GM19238 (cell line): ENCODE measurements around the gene ADAMTSL5.
A peak's percentile ranks its signal among the peaks of the same experiment; 100 is the strongest.
"Not testable (repeated sequence)": the region's sequence is repeated elsewhere in the genome, so short reads cannot be mapped to it uniquely, and the experiment has no call there.

Experiments used
- DNase-seq: peaks from one replicate; pipeline ENCODE4 v3.0.0; 2011; ENCODE audit warnings: low spot score; ENCODE audit not compliant: insufficient read length

ADAMTSL5 gene

DNA sequence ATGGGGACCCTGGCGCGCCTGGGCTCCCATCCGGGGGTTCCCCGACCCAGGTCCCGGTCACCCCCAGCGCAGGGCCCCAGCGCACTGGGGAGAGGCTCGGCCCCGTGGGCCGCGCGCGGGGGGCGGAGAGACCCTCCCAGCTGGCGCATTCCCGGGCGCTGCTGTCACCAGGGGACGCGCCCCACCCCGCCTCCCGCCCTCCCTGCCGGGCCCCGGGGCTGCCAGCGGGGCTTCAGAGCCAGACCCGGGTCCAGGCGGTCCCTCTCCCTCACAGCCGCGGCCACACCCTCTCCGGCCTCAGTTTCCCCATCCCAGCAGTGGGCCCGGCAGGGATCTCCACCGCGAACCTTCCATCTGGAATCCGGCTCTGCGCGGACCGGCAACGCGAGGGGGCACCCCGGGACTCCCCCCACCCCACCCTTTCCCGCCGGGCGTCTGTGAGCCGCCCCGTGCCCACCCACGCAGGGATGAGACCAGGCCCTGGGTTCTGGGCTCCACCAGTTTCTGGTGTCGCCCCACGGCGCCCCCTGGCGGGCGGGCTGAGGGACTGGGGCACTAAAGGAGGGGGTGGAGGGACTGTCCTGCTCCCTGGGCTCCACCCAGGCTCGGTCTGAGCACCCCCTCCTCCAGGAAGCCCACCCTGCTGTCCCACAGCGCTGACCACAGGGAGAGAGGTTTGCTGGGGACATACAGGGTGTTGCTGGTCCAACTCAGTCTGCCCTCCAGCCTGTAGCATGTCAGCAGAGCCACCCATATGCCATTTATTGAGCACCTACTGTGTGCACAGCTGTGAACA is 878 bp upstream of the ADAMTSL5 start:
- no peak for DNase-seq

GRCh38 chr19:1511318-1512317 is 1.2 kb downstream of the ADAMTSL5 start:
- DNase-seq: no peak

DNA sequence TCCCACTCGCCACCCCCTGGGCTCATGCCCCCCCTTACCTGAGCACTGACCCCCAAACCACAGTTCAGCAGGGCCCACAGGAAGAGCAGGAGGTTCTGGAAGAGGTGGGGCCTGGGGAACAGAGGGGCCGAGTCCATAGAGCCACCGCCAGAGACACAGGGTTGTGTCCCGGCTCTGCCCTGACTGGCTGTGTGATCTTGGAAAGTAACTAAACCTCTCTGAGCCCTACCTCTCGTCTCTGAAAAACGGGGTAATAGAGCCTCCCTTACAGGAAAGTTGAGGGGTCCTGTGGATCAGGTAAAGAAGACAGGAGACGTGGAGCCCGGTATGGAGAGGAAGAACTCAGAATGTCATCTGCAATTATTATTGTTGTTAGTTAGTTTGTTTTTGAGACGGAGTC is 2.0 kb downstream of the ADAMTSL5 start:
- no peak for DNase-seq

- no peak for DNase-seq
These were observed 2.4 kb downstream of the ADAMTSL5 start for GRCh38 chr19:1510442-1510806.

DNA sequence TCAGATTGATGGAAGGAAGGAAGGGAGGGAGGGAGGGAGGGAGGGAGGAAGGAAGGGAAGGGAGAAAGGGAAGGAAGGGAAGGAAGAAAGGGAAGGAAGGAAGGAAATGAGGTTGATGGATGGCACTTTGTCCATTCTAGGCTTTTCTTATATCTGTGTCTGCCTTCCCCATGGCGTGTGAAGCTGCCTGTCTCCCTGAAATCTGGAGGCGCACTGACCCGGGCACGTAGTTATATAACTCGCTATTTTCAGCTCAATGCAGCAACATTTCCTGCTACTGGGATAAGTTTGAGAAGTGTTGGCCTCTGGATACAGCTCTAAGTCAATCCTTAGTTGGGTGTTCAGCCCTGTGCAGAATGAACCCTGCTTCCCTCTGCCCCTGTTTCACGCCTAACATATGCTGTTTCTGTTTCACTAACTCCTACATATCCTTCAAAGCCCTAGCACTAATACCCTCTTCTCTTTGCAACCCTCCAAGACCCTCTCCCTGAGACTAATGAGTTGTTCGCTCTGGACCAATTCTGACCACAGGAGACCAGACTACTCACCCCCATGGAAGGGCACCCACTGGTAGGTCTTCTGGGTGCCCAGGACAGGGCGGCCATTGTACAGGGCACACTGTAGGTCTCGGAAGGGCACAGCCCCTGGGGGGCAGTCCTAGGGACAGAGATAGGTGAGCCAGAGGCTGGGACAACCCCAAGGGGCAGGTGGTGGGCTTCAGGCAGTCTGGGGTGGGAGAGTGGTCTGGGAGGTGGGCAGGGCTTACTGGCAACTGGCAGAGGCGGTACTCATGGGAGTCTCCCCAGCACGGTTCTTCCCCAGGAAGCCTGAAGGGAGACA is 3.0 kb downstream of the ADAMTSL5 start:
- DNase-seq: no peak

DNA sequence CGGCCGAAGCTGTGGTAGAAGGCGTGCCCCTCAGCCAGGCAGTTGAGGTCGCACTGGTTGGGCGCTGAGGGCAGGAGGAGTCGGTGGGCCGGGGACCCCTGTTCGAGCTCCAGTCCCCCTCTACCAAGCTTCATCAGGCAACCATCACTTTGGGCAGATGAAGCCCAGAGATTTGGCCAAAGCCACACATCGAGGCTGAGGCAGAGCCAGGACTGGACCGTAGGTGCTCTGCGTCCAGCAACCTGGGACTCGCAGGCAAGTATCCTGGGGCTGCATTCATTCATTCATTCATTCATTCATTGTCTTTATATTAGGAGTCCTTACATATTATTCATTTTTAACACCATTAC is 4.3 kb downstream of the ADAMTSL5 start:
- no peak for DNase-seq

GRCh38 chr19:1507763-1508506 is 4.9 kb downstream of the ADAMTSL5 start:
- DNase-seq: peak; percentile 97

- DNase-seq: no peak
These were observed 5.6 kb downstream of the ADAMTSL5 start for GRCh38 chr19:1507192-1507660.

- no peak for DNase-seq
These were observed 6.6 kb downstream of the ADAMTSL5 start for GRCh38 chr19:1505991-1506881.

GRCh38 chr19:1505012-1505411 is 7.8 kb downstream of the ADAMTSL5 start:
- DNase-seq: no peak

DNA sequence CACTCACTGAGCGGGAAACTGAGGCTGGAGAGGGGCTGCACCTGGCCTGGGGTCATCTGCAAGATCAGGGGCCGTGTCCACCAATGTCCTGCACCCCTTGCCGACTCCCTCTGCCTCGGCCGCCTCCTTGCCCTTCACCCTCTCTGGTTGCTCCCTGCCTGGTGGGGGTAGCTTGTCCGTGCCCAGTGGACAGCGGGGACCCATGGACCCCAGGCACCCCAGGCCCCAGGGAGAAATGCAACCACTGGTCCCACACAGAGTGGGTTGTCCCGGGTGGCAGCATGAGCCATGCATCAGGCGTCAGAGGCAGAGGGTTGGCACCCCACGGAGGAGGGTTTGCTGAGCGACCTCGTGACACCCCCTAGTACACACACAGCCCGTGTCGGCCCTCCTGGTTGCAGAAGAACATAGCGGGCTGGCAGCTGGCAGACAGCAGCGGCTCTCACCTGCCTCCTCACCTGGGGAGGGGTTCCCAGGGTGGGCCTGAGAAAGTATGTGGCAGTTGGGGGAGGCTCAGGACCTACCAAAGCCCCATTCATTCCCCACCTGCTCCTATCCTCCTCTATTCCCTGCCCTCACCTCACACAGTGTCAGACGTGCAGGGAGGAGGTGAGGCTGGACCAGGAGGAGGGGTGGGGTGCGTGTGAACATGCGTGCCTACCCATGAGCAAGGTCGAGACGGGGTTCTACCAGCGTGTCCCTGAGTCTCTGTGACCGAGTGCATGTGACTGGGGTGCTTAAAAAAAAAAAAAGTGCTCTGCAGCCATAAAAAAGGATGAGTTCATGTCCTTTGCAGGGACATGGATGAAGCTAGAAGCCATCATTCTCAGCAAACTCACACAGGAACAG is 8.7 kb downstream of the ADAMTSL5 start:
- no peak for DNase-seq

DNA sequence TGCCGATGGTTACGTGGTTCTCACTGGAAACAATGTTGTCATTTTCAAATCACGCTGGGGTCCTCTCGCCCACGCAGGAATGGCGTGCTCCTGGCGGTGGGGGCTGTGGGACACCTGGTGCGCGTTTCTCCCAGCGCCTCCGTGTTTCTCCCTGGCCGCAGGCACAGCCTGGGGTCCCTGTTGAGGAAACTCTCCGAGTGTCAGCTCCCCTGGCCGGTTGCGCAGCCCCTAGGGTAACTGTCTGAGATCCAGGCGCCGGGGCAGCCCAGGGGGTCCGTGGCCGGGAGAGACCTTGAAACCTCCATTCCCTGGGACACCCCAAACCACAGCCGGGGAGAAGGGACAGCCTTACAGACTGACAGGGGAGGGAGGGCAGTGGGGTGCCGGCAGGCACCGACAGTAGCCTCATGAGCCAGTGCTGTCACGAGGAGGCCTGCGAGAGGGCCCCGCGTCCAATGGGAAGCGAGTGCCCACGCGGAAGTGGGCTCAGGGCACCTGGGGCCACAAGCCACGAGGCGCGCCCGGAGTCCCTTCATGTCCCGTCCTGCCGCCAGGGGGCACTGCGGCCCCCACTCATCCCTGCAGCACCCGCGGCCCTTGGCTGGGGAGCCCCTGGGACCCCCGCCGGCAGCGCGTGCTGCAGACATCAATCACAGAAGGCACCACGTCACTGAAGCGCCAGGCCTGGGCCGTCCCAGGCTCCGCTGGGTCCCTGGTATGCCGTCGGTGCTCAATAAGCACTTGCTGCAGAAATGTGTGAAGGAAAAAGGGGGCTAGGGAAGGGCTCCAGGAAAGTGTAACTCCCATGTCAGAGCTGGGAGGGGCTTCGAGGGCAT is 9.5 kb downstream of the ADAMTSL5 start:
- DNase-seq: no peak

GRCh38 chr19:1502433-1503088 is 10.3 kb downstream of the ADAMTSL5 start:
- no peak for DNase-seq

DNA sequence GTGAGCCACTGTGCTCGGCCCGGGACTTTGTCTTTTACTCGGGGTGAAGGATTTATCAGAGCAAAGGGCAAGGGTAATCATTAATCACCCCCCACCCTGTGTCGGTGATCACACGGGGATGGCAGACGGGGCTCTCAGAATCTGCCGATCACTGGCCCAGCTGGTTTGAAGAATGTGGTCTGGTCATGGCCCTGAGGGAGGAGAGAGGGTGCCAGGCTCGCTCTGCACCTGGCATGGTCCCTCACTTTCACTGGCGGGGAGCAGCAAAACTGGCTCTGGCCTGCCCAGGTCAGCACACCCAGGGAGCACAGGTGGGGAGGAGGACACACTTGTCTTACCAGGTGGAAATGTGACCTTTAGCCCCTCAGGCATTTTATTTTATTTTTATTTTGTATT is 11.6 kb downstream of the ADAMTSL5 start:
- no peak for DNase-seq

GRCh38 chr19:1499231-1499630 is 13.6 kb downstream of the ADAMTSL5 start:
- DNase-seq: not testable (repeated sequence)

GRCh38 chr19:1497578-1498235 is 15.1 kb downstream of the ADAMTSL5 start:
- no peak for DNase-seq
